Brain microvascular endothelial cell (primary cell): ENCODE measurements around the gene ADAMTS17.

ENCODE experiments used
- DNase-seq: peaks from one replicate; pipeline ENCODE4 v3.0.0-alpha.2; 2020
- H3K27ac ChIP-seq: fragments of 250-450 bp; sonication (Bioruptor Pico); 2 replicates; pipeline ENCODE4 v1.5.1; 2020; ENCODE audit warnings: mild to moderate bottlenecking, moderate library complexity
- H3K27me3 ChIP-seq: fragments of 250-450 bp; sonication (Bioruptor Pico); replicated peaks from 2 replicates; pipeline ENCODE4 v1.5.1; 2020; ENCODE audit warnings: mild to moderate bottlenecking
- H3K36me3 ChIP-seq: fragments of 250-450 bp; sonication (Bioruptor Pico); replicated peaks from 2 replicates; pipeline ENCODE4 v1.5.1; 2020; ENCODE audit warnings: mild to moderate bottlenecking
- H3K4me3 ChIP-seq: 2 replicates; pipeline ENCODE4 v1.5.1; 2011; ENCODE audit warnings: low read depth, mild to moderate bottlenecking, control low read depth, low read length, moderate library complexity
- in situ Hi-C: cut with HindIII; loops from 2 replicates; pipeline ENCODE4 v1.10.0; 2017; ENCODE audit warnings: low sequenced_read_pairs, low pct_ligation_motif_present
- TF ChIP-seq, protein P1 (sequence below): IDR thresholded peaks from 2 replicates; pipeline ENCODE4 v1.5.1; 2011; ENCODE audit warnings: low read depth, mild to moderate bottlenecking, moderate library complexity, low read length, control low read depth, inconsistent platforms; ENCODE audit errors: missing control alignments

ADAMTS17 gene

DNA sequence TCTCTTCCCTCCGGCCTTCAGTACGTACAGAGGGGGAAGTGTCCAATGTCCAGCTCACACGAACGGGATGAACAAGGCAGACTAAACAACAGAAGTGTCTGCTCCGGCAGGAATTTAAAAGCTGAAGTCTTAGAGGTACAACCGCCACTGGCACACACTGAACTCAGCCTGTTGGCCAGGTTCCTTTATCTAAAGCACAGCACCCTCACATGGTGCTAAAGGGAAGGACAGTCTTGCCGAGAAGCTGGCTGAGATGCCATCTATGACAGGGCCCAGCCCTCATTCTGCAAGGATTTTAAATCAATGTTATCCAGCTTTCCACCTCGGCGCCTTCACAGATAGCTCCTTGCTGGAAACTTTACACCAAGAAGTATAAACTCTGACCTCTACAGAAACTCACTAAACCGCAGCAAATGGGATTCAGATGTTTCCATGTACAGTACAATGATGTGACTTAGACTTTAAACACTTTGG lies 2.8 kb downstream of the ADAMTS17 start:
- H3K4me3 ChIP-seq: no peak overlapping the region
- no peaks in the 10 kb centered on the region for H3K36me3 ChIP-seq
- DNase-seq: peak; percentile 67
- peaks cover 8% of the 10 kb centered on the region for H3K27me3 ChIP-seq
- in situ Hi-C loops: no loop called here
- no peak overlapping the region for H3K27ac ChIP-seq
- TF ChIP-seq, protein P1, sequence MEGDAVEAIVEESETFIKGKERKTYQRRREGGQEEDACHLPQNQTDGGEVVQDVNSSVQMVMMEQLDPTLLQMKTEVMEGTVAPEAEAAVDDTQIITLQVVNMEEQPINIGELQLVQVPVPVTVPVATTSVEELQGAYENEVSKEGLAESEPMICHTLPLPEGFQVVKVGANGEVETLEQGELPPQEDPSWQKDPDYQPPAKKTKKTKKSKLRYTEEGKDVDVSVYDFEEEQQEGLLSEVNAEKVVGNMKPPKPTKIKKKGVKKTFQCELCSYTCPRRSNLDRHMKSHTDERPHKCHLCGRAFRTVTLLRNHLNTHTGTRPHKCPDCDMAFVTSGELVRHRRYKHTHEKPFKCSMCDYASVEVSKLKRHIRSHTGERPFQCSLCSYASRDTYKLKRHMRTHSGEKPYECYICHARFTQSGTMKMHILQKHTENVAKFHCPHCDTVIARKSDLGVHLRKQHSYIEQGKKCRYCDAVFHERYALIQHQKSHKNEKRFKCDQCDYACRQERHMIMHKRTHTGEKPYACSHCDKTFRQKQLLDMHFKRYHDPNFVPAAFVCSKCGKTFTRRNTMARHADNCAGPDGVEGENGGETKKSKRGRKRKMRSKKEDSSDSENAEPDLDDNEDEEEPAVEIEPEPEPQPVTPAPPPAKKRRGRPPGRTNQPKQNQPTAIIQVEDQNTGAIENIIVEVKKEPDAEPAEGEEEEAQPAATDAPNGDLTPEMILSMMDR: peak; percentile 78

DNA sequence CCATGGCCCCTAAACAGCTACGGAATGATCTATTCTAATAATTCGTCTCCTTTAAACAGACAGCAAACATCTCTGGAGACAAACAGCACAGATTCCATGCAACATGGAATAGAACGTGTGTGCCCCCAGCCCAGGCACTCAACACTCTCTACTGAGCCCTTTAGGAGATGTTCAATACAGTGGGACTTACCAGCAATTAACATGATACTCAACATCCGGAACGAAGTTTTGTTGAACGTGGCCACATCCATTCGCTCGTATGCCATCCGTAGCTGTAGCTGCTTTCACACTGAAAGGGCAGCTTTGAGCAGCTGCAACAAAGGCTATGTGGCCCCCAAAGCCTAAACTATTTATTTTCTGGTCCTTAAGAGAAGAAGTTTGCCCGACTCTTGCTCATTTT lies 3.5 kb downstream of the ADAMTS17 start:
- H3K27me3 ChIP-seq: peaks cover 8% of the 10 kb centered on the region
- no peak overlapping the region for H3K27ac ChIP-seq
- DNase-seq: no peak
- H3K36me3 ChIP-seq: no peaks in the 10 kb centered on the region
- TF ChIP-seq, protein P1: no peak
- H3K4me3 ChIP-seq: no peak overlapping the region
- in situ Hi-C loops: no loop called here

DNA sequence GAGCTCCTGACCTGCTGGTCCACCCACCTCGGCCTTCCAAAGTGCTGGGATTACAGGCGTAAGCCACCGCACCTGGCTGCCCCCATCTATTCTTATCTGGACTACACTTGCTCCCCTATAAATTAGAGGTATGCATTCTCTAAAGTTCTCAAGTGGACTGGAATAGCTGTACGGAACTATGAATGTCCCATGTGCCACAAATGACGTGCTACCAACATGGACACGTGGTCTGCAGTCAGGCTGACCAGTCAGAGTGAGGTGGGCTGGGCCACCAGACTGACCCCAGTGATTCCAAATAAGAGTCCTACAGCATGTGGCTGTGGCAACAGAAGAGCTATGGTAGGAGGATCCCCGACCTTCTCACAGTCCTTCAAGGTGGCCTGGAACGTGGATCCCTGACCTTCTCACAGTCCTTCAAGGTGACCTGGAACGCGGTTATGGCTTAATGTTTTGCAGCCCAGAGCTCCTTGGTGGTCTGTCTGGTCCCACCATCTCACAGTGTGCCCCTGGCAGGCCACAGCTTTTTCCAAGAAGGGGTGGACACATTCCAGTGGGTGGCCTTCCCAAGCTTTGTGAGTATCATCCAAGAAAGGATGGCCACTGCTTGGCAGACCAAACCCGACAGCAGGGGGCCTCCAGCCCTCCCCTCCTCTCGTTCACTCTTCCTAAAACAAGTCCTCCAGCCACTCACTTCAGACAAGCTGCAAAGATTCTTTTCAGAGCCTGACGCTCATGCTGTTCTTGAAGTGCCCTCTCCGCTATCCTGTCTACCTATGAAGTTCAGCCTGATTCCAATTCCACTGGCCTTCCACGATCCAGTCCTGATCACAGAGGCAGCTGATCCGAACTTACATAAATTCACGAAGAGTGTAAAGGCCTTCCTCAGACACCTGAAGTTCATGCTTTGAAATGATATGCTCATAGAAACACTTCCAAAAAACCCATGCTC lies 4.4 kb downstream of the ADAMTS17 start:
- Histone ChIP-seq H3K4me3 (no peak overlapping the region), H3K27ac (no peak overlapping the region), H3K27me3 (peaks cover 8% of the 10 kb centered on the region), H3K36me3 (no peaks in the 10 kb centered on the region)
- in situ Hi-C loops: no loop called here
- no peak for DNase-seq
- TF ChIP-seq, protein P1: no peak

DNA sequence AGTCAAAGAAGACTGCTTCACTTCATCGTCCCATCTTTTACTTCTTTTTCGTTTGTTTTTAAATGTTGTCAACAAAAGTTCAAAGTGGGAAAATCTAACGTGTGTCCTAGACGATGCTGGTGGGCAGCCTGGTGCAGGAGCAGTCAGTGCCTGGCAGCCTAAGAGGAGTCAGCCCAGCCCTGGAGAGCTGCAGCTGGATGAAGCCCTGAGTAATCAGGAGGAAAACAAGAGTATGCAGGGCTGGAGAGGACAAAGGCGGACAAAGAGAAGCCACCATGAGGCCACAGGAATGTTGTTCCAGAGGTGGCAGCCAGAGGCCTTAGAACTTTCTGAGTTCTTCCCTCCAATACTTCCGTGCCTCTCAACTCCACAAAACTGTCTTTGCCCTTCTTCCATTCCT lies 5.7 kb downstream of the ADAMTS17 start:
- TF ChIP-seq, protein P1: no peak
- no peaks in the 10 kb centered on the region for H3K36me3 ChIP-seq
- H3K4me3 ChIP-seq: no peak overlapping the region
- no peak for DNase-seq
- H3K27me3 ChIP-seq: peaks cover 8% of the 10 kb centered on the region
- in situ Hi-C loops: no loop called here
- no peak overlapping the region for H3K27ac ChIP-seq

DNA sequence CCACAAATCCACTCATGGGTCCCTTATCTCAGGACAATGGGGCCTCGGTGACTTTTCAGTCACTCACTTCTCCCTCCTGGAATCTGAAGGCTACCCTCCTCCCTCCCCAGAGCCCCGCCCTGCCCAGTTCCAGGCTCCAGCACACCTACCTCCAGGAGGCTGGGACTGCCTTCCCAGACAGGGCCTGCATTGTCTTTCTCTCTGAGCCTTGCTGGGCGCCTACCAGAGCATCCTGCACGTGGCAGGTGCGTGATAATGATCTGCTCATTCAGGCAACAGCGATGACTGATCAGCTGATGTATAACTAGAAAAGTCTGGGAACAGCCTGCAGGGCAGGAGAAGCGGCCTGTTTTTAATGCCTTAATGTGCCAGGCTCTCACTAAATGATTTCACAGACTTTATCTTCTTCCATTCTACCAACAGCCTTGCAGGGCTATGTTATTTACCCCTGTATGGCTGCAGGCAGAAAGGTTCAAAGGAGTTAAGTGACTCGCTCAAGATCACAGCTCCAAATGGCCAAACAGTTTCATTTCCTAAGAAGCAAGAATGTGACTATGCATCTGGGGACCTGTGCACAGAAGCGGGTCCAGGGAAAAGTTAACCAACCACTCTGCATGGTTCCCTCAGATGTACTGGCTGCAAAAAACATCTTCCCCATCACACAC lies 6.3 kb downstream of the ADAMTS17 start:
- DNase-seq: no peak
- Histone ChIP-seq H3K4me3 (no peak overlapping the region), H3K27me3 (peaks cover 3% of the 10 kb centered on the region), H3K36me3 (no peaks in the 10 kb centered on the region), H3K27ac (no peak overlapping the region)
- TF ChIP-seq, protein P1: no peak
- in situ Hi-C loops: no loop called here
